KBM-7 (cell line): ENCODE results near the gene CYB5R4.

Source experiments
- DNase-seq: peaks from one replicate; pipeline ENCODE4 v3.0.0-alpha.2; 2015
- in situ Hi-C: fragments of 300-500 bp; cut with MboI; formaldehyde crosslinking; loops from 2 replicates; pipeline ENCODE4 v1.14.3; 2020; ENCODE audit warnings: low sequenced_read_pairs, low pct_unique_long_range_greater_than_20kb, mixed read lengths

CYB5R4 gene

GRCh38 chr6:83860782-83861495 lies 1.4 kb downstream of the CYB5R4 start:
- peak; percentile 36 for DNase-seq
- in situ Hi-C loops, result no loop called here

- in situ Hi-C loops, result no loop called here
- DNase-seq, result no peak
Observed at GRCh38 chr6:83862776-83863471, 3.4 kb downstream of the CYB5R4 start.

GRCh38 chr6:83867043-83867442 lies 7.6 kb downstream of the CYB5R4 start:
- in situ Hi-C loops, result no loop called here
- DNase-seq, result no peak

- in situ Hi-C loops, result no loop called here
- peak; percentile 23 for DNase-seq
Observed at GRCh38 chr6:83867527-83868161, 8.2 kb downstream of the CYB5R4 start.

GRCh38 chr6:83868639-83869038 lies 9.2 kb downstream of the CYB5R4 start:
- in situ Hi-C loops, result no loop called here
- DNase-seq, result no peak

GRCh38 chr6:83870649-83871048 lies 11.2 kb downstream of the CYB5R4 start:
- DNase-seq, result no peak

GRCh38 chr6:83872386-83873118 lies 13.1 kb downstream of the CYB5R4 start:
- in situ Hi-C loops, result no loop called here
- DNase-seq, result no peak

More at GRCh38 chr6:83870649-83871048, 11.2 kb downstream of the CYB5R4 start:
- in situ Hi-C loops, result no loop called here

GRCh38 chr6:83873869-83874268 lies 14.4 kb downstream of the CYB5R4 start:
- in situ Hi-C loops, result no loop called here
- DNase-seq, result peak; percentile 71

- in situ Hi-C loops, result loop anchor here (25.0 kb wide), 1 partner anchor 311 kb away; no protein-coding TSS in a partner anchor
- DNase-seq, result no peak
Observed at GRCh38 chr6:83875843-83876242, 16.4 kb downstream of the CYB5R4 start.

GRCh38 chr6:83878902-83879644 lies 19.6 kb downstream of the CYB5R4 start:
- in situ Hi-C loops, result loop anchor here (25.0 kb wide), 1 partner anchor 308 kb away; no protein-coding TSS in a partner anchor
- no peak for DNase-seq

- no peak for DNase-seq
- in situ Hi-C loops, result loop anchor here (25.0 kb wide), 1 partner anchor 308 kb away; no protein-coding TSS in a partner anchor
Observed at GRCh38 chr6:83879746-83880145, 20.3 kb downstream of the CYB5R4 start.

- DNase-seq, result no peak
- in situ Hi-C loops, result loop anchor here (25.0 kb wide), 1 partner anchor 304 kb away; no protein-coding TSS in a partner anchor
Observed at GRCh38 chr6:83883240-83883639, 23.8 kb downstream of the CYB5R4 start.

- DNase-seq, result peak; percentile 84
- in situ Hi-C loops, result loop anchor here (25.0 kb wide), 1 partner anchor 303 kb away; no protein-coding TSS in a partner anchor
Observed at GRCh38 chr6:83884523-83884922, 25.0 kb downstream of the CYB5R4 start.

- in situ Hi-C loops, result loop anchor here (25.0 kb wide), 1 partner anchor 301 kb away; no protein-coding TSS in a partner anchor
- DNase-seq, result peak; percentile 27
Observed at GRCh38 chr6:83885984-83886383, 26.5 kb downstream of the CYB5R4 start.

- peak; percentile 33 for DNase-seq
- in situ Hi-C loops, result loop anchor here (25.0 kb wide), 1 partner anchor 298 kb away; no protein-coding TSS in a partner anchor
Observed at GRCh38 chr6:83889621-83890020, 30.1 kb downstream of the CYB5R4 start.

- in situ Hi-C loops, result loop anchor here (25.0 kb wide), 1 partner anchor 297 kb away; no protein-coding TSS in a partner anchor
- DNase-seq, result no peak
Observed at GRCh38 chr6:83890520-83890919, 31.0 kb downstream of the CYB5R4 start.

- DNase-seq, result no peak
- in situ Hi-C loops, result loop anchor here (25.0 kb wide), 1 partner anchor 296 kb away; no protein-coding TSS in a partner anchor
Observed at GRCh38 chr6:83891586-83891985, 32.1 kb downstream of the CYB5R4 start.

GRCh38 chr6:83893024-83893423 lies 33.5 kb downstream of the CYB5R4 start:
- DNase-seq, result no peak
- in situ Hi-C loops, result loop anchor here (25.0 kb wide), 1 partner anchor 294 kb away; no protein-coding TSS in a partner anchor
